Tibial nerve (tissue), 4 donors: Measurements from ENCODE around the gene MMP27.

Experiments used
- CTCF ChIP-seq, 5 experiments: fragments of 200-600 bp in 3 of 5; fragments of 450-650 bp in 2 of 5; sonication (generic) in 3 of 5; IDR thresholded peaks; one replicate each; pipeline ENCODE4 v1.5.1; 2016 to 2019; ENCODE audit warnings: antibody characterized with exemption in 5 of 5, mild to moderate bottlenecking in 3 of 5, moderate library complexity in 2 of 5
- EP300 ChIP-seq, 2 donors: sonication (generic); formaldehyde crosslinking; IDR thresholded peaks; one replicate each; pipeline ENCODE4 v1.6.1; 2017; ENCODE audit warnings: antibody characterized with exemption in 2 of 2, mild to moderate bottlenecking in 1 of 2

- TF ChIP-seq CTCF (IDR thresholded peaks at IDR 0.05) (no peak), EP300 (IDR thresholded peaks at IDR 0.05) (no peak)
Observed at GRCh38 chr11:102678022-102678421, 27.5 kb downstream of the MMP27 start.
